Peyer's patch (tissue), 4 donors: ENCODE data around the gene CDK8.

Experiments
- POLR2A ChIP-seq, 2 donors: fragments of 450-650 bp; IDR thresholded peaks; one replicate each; pipeline ENCODE4 v1.5.1; 2017; ENCODE audit warnings: antibody characterized with exemption in 2 of 2, mild to moderate bottlenecking in 2 of 2, moderate library complexity in 2 of 2
- TF ChIP-seq, protein P1 (sequence below), 6 experiments: fragments of 450-650 bp in 4 of 6; fragments of 200-600 bp in 2 of 6; sonication (generic) in 1 of 6; IDR thresholded peaks; one replicate each; pipeline ENCODE4 v1.5.1; 2017 to 2019; ENCODE audit warnings: antibody characterized with exemption in 6 of 6, mild to moderate bottlenecking in 3 of 6, moderate library complexity in 1 of 6

DNA sequence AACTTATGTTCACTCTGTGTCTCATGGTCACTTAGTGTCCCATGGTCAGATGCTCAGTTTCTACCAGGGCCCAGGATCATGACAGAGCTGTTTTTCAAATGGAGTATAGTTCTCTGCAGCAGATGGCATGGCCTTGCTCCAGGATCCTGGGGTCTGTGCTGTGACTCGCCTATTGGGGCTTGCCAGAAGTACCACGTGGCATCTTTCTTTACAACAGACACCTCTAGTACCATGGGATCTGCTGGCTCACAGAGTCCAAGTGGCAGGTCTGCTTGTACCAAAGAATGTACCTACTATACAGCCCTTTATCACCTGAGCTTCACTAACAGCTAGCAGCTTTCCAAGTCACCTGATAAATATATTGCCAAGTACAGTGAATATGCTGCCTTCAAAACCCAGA, 25.8 kb upstream of the CDK8 start:
- TF ChIP-seq, protein P1, sequence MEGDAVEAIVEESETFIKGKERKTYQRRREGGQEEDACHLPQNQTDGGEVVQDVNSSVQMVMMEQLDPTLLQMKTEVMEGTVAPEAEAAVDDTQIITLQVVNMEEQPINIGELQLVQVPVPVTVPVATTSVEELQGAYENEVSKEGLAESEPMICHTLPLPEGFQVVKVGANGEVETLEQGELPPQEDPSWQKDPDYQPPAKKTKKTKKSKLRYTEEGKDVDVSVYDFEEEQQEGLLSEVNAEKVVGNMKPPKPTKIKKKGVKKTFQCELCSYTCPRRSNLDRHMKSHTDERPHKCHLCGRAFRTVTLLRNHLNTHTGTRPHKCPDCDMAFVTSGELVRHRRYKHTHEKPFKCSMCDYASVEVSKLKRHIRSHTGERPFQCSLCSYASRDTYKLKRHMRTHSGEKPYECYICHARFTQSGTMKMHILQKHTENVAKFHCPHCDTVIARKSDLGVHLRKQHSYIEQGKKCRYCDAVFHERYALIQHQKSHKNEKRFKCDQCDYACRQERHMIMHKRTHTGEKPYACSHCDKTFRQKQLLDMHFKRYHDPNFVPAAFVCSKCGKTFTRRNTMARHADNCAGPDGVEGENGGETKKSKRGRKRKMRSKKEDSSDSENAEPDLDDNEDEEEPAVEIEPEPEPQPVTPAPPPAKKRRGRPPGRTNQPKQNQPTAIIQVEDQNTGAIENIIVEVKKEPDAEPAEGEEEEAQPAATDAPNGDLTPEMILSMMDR (IDR thresholded peaks at IDR 0.05): no peak
- no peak for TF ChIP-seq POLR2A (IDR thresholded peaks at IDR 0.05)
